NCI-H2227 (cell line): ENCODE data around the gene IRF1.

Experiments used
- DNase-seq: peaks from one replicate; lab custom pipeline; 2025; ENCODE audit not compliant: unreplicated experiment; lab: John Stamatoyannopoulos, UW

IRF1 gene

DNA sequence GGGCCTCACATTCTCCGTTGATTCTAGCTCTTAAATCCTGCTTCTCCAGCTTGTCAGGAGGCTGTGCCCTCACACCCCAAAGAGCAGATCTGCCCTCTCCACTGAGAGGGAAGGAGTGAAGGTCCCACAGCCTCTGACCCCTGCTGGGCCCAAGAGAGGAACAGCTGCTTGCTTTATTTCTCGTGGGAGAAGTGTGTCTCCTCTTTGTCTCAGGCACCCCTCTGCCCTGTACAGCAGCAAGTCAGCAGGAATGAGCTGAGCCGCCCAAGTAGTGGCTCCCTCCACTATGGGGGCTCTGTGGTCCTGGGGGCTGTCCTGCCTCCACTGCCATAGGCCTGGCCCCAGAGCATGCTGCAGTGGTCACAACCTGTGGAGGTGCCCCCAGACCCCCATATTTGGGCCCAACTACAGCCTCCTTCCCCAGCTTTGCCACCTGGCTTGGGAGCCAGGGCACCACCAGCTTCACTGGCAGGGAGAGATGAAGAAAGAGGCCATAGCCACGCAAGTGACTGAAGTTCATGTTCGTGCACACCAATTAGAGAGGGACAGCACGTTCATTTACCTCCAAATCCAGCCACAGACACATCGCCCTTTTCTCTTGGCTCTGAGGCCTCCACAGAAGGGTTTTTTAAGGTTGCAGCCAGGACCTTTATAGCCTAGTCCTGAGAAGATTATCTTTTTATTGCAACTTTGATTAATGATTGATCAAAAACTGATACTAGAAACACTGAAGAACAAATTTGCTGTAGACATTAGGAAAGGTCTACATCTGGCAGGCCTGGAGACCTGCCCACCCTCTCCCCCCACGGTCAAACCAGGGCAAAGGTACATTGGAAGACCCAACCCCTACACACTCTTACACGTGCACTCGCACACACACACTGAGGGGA is 27.5 kb downstream of the IRF1 start:
- no peak for DNase-seq

DNA sequence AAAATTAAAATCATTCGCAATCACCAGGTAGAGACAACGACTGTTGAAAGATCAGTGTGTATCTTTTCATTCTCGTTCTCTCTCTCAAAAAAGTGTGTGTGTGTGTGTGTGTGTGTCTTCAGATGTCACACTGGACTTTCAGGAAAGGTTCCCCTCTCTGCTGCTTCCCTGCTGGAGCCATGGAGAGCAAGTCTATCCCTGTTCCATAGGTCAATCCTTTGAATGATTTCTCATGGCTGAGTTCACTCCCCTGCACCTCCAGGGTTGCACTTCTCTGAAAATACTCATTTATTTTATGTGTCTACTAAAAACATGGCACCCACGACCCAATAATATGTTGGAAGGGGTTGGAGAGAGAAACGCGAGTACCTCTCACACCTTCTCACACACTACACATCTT is 28.2 kb downstream of the IRF1 start:
- DNase-seq = no peak

DNA sequence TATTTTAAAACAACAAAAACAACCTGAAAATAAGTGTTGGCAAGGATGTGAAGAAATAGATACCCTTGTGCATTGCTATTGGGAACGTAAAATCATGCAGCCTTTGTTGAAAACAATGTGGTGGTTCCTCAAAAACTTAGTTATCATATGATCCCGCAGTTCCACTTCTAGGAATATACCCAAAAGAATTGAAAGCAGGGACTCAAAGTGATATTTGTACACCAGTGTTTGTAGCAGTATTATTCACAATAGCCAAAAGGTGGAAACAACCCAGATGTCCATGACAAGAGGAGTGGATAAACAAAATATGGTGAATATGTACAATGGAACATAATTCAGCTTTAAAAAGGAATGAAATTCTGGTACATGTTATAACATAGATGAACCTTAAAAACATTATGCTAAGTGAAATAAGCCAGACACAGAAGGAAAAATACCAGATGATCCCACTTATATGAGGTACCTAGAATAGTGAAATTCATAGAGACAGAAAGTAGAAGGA is 29.0 kb downstream of the IRF1 start:
- DNase-seq = no peak

DNA sequence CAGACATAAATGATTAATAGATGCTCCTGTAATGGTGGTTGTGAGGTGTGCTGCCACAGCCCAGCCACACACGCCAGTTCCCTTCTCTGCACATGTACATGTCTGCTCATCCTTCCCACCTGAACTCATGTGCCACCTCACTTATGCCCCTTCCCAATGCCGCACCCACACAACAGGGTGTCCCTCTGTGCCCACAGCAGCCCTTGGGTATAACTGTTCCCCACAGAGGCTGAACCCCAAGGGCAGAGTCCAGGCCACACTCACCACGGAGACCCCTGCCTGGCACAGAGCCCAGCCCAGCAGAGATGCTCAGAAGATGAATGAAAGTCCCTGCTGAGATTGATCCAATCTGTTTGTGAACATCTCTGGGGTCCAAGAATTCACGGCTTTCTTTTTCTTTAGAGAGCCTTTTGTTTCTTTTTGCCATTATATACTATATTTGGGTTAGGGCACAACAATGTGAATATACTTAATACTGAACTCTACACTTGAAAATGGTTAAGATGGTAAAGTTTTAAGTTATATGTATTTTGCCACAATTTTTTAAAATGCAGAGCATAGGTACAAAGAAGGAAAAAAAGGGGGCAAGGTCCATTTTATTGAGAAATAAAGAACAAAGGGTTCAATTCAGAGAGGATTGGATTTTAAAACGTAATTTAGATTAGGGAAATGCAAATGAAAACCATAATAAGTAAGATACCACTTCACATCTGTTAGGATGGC is 29.6 kb downstream of the IRF1 start:
- DNase-seq = no peak

DNA sequence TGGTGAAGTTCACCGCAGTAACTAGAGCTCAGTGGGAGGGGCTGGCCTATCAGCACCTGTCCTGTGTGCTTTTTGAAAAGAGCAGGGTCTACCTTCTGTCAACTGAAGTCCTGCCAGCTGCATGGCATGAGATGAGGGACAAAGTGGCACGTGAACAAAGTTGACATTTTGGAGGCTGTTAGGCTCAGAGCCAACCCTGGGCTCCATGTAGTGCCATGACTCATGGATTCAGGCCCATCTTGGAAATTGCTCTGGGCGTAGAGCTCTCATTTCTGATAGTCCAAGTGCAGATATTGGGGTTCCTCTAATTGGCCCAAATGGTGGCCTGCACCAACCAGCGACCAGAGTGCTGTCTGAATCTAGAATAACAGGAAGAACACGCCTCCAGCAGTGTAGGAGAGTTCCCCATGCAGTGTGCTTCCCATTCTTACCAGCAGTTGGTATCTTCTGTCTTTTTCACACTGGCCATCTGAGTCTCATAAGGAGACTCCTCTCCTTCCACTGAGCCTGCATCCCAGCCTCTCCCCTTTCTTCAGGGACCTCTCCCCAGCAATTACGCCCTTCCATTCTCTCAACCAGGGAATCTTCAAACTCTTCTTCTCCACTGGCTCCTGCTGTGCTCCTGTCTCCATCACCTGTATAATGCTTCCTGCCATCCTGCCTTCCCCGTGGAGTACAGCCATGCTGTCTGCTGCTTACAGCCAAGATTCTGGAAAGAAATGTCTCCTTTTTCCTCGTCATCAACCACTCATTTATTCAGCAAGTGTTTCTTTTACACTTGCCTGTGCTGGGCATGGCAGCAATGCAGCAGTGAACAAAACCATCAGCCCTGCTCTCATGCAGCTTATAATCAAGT is 30.4 kb downstream of the IRF1 start:
- DNase-seq = no peak

DNA sequence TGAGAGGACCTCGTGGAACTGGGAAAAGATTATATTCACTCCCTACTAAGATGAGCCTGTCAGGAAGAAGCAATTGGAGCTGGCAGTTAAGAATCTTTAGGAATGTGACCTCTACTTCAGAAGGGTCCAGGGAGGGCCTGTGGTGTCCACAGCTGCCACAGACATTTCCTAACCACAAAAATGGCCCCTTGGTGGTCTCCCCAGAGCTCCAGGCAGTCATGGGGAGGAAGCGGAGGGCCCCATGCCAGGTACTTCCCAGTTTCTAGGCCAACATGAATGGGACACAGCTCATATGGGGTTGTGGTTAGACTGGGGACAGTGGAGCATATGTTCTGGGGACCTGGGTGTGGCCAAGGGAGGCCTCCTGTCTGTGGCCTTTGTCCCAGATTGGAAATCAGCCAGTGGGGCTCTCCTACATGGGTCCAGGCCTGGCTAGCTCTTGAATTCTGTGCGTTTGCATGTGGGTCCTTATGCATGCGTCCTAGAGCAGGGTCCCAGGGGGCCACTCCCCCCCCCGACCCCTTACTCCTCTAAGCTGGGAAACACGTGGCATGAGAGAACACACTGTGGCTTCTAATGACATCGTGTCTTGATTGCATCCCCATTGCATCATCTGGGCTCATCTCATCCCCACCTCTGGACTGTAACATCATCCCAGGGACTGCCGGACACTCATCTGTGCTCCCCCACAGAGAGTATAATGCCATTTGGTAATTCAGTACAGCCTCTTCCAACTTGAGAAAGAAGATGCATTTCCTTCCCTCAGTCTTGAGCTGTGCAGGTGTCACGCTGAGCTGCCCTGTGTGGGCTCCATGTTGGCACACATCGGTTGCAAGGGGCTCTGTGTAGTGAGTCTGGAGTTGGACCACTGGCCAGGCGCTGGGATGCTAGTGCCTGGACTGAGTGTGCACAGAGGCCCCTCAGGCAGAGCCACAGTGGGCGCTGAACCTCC is 31.3 kb downstream of the IRF1 start:
- no peak for DNase-seq

DNA sequence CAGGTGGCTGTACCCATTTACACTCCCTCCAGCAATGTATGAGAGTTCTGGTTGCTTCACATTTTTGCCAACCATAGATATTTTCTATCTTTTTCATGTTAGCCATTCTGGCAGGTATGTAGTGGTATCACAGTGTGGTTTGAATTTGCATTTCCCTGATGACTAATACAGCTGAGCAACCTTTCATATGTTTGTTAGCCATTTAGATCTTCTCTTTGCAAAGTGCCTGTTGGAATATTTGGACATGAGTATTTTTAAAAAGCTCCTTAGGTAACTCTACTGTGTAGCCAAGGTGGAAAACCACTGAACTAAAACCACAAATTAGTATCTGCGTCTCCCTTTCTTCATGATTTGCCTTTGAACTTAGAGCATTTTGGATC is 31.9 kb downstream of the IRF1 start:
- DNase-seq = no peak

DNA sequence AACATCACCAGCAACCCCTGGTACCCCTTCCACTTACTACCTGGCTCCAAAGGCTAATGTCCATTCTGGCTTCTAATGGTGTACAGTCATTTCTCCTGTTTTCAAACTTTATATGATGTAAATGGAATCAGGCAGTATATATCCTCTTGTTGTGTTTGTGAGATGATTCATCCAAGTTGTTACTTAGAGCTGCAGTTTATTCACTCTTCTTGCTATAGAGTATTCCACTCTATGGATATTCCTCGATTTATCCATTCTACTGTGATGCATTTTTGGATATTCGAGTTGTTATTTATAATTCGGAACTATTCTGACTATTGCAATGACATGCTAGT is 32.4 kb downstream of the IRF1 start:
- DNase-seq = no peak

DNA sequence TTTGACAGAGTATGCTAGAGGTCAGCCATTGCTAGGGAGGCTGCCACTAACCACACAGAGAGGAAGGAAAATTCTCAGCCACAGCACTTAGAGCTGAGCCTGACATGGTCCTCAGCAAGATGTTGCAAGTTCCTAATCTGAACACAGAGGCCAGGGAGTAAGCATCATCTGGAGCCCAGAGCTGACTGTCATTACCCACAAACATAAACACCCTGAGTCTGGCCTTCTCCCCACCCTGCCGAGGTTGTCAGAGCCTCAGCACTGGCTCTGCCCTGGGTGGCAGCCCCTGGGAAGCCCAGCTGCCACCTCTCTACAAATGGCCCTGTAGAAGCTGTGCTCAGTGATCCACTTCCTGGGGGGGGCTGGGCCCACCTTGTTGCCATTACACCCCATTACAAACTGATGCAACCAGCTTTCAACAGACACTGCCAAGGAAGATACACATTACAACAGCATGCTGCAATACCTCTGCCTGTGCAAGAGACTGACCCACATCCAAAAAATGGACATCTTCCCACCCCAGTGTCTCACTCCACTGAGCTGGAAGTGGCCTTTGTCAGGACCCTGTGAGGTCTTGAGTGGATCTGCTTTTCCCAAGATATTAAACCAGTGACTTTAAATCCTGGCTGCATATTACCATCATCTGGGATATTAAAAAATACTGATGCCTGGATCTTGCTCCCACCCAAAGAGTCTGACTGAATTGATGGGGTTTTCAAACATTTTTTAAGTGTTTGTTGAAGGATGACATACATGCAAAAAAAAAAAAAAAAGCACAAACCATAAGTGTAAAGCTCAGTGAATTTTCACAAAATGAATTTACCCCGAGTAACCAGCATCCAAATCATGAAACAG is 33.0 kb downstream of the IRF1 start:
- no peak for DNase-seq

DNA sequence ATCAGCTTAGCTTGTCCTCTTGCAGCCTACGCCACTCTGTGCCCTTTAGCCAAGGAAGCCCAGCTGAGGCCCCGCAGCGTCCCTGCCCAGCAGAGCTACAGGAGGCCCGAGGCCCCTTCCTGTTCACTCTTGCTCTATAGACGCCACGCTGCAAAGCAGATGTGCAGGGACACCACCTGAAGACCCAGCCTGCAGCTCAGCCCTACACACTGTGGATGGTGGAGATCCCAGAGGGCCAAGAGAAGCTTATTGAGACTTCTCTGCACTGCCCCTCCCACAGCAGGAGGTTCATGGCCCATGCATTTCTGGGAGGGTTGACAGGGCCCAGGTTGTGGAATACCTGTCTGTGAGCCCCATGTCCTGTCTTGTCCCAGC is 33.6 kb downstream of the IRF1 start:
- no peak for DNase-seq

DNA sequence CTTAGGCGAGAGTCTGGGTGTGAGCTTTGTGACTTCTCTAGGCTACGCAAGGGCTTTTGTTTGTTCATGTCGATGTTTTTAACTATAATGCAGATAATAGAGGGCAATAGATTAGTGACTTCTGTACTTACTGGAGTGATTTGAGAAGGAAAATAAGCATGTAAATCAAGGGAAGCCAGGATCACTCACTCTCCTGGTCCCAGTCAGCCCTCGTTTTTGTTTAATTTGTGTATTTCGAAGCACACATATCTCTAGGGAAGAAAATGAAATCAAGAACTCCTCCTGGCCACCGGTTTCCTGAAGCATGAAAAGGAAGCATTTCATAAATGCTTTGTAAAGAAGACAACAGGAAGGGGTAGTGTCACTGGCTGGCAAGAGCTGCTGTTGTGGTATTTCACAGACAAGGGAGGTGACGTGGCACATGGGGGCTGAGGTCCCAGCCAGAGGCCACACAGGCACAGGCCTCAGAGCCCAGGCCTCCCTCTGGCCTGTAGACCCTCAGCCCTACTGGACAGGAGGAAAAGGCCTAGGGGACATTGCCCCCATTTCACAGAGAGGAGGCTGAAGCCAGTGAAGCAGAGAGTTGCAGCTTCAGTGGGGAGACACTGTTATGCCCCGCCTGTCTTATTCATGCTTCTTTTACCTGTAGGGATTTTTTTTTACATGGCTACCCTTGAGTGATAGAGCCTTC is 34.1 kb downstream of the IRF1 start:
- DNase-seq = no peak

DNA sequence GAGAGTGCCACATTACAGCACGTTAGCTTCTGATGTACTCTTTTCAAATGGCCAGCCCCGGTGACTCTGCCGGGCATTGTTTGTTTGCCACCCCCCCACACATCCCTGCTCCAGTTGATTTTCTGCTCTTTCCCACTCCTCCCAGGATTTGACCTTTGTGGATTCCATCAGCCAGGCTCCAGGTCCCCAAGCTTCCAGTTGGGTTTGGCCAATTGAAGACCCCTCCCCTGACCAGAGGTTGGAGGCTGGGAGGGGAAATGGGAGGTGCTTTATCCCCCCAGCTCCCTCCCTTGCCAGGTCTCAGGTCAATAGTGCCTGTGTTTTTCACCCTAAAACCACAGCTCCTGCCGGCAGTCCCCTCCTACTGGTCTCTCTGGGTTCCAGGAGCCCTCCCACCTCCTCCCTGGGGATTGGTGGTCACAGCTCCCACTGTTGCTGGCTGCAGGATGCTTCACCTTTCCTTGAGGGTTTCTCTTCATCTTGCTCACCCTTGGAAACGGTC is 34.9 kb downstream of the IRF1 start:
- DNase-seq = no peak

DNA sequence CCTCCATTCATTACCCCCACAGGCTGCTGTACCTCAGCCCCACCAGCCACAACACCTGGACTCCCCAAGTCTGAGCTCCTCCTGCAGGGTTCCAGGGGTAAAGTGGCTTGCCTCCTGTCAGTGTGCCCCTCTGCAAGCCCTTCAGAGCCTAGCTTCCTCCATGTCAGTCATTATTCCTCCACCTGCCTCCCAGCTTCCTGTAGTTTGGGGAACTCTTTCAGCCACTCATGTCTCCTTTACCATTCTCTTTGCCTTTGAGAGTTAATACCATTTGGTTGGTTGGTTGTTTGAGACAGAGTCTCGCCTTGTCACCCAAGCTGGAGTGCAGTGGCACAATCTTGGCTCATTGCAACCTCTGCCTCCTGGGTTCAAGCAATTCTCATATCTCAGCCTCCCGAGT is 36.2 kb downstream of the IRF1 start:
- no peak for DNase-seq

DNA sequence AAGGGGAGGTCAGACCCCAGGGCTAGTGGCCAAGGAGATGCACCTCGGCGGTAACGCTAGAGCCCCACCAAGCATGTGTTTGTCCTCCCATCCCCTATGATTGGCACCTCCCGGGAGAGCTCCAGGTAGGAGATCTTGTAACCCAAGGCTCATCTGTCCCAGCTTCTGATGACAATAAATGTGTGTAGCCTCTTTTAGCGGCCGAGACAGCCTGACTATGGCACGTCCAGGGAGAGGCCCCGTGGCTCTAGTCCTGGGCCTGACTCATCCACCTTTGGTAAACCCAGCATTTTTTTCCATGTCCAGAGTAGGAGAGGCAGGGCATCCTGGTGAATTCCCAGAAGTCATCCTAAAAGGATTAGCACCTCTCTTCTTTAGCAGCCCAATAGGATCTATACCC is 39.2 kb downstream of the IRF1 start:
- no peak for DNase-seq

DNA sequence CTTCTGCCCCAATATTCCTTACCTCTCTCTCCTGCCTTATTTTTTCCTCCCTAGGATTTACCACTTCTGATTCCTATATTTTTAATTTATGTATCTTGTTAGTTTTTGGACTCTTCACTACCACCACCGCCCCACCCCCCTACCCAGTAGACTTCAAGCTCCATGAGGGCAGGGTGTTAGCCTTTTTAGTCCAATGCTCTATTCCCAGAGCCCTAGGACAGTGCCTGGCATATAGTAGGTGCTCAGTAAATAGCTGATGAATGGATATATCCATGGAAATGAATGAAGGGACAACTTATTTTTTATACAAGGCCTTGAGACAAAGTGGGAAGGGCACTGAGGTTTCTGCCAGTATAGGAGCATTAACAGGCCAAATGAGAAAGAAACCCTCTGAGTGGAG is 41.5 kb downstream of the IRF1 start:
- no peak for DNase-seq

DNA sequence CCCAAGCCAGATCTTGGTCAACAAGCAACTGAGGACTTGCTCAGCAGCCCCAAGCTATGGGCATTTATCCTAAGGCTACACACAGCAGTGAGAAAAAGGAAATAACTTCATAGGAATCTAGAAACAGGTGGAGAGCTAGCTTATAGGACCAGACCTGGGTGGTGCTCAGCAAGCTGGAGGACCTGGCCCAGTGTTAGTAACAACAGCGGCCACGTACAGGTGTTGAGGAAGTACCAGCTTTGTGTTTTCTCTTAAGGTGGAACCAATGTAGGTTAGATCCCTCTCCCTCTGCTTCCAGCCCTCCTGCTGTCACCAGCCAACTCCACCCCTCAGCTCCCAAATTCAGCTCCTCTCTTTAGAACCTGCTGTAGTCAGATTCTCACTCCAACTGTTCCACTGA is 43.4 kb downstream of the IRF1 start:
- DNase-seq = no peak

DNA sequence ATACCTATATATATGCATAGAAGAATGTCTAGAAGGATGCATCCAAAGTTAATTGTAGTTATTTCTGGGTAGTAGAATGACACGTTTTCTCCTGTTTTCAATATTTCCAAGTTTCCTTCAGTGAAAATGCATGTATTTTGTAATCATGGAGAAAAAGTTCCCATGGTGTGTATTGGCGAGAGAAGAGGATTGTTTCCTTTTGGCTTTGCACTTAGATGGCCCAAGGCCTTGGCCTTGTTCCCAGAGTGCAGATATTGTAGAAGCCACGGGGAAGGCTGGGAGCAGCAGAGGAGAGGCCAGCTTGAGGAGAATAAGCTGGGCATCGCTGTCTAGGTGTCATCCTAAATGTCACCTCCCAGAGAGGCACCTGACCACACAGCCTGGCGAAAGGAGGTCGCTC is 44.0 kb downstream of the IRF1 start:
- DNase-seq = no peak

DNA sequence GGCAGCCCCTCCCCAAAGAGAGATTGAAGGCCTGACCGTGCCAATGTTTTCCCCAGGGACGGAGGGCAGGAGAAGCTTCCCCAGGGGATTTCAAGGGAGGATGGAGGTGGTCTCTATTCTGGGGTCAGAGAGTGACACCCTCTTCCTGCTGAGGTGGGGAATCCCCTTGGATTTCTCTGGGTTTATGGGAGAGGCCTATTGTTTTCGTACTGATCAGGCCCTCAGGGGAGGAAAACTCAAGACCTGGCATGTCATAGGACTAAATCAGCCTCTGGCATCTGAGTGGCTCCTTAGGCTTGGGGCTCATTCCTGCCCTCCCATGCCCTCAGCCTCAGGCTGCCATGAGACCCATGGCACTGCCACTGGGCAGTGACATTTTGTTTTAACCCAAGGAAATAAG is 44.6 kb downstream of the IRF1 start:
- no peak for DNase-seq

DNA sequence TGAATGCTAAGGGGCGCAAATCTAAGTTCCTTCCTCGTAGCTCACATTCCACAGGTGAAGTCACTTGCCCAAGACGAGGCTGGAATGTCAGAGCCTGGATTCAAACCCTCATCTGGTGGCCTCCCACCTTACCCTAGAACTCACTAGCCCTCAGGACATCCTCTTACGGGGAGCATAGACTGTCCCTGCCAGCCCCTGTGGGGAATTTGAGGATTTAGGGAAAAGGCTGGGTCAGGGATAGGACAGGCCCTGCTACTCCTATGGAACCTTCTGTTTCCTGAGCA is 45.0 kb downstream of the IRF1 start:
- DNase-seq = no peak
